GM21723 (cell line): ENCODE measurements around the gene C19orf53.
"Not testable (repeated sequence)": the region's sequence is repeated elsewhere in the genome, so short reads cannot be mapped to it uniquely, and the experiment has no call there.

Experiments used
- ATAC-seq: cut with Tn5 transposase; IDR thresholded peaks from one replicate; pipeline ENCODE4 v1.9.1; 2021; ENCODE audit warnings: mild to moderate bottlenecking, moderate library complexity; ENCODE audit not compliant: unreplicated experiment

The C19orf53 gene

DNA sequence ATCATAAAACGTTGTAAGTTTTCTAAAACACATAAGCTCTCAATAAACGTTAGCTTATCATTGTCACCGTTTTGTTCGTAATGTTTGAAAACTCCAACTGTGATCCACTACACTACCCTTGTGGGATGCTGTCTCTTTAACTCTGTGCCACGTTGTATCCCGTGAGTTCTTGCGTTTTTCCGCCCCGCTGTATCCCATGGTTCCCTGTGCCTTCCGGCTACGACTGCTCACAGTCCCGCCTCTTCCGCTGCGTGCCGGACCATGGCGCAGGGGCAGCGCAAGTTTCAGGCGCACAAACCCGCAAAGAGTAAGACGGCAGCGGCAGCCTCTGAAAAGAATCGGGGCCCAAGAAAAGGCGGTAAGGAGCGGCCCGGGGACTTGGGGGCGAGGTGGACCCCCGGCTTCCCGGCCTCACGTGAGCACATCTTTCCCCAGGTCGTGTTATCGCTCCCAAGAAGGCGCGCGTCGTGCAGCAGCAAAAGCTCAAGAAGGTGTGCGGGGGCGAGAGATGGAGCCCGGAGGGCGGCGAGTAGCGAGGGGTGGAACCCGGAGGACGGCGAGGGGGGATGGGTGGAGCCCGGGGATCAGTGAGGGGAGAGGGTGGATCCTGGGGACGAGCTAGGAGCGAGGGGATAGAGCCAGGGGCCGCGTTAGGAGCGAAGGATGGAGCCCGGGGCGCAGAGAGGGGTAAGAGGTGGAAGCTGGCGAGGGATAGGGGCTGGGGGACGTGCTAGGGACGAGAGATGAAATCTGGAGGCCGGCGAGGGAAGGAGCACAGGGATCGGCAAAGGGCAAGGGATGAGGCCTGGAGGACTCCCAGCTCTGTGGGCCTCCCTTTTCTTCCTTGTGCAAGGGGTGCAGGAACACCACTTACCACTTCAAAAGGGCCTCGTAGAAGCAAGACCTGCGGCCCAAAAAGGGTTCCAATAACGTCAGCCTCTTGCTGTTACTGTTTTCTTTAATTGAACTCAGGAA lies at the start of gene C19orf53:
C19orf53 (plus strand) TSS at position 240 of the 975 bp plus-strand sequence; CDS start at position 262, 22 bp downstream.
- peak; percentile 86 for ATAC-seq

DNA sequence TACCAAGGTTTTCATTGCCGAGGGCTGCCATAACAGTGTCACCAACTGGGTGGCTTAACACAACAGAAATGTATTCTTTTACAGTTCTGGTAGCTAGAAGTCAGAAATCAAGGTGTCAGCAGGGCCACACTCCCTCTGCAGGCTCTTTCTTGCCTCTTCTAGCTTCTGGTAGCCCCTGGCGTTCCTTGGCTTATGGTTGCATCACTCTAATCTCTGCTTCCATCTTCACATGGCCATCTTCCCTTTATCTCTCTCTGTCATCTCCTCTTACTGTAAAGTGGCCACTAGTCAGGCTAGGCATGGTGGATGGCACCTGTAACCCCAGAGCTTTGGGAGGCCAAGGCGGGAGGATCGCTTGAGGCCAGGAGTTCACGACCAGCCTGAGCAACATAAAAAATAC lies 47.9 kb upstream of the C19orf53 start:
- no peak for ATAC-seq

DNA sequence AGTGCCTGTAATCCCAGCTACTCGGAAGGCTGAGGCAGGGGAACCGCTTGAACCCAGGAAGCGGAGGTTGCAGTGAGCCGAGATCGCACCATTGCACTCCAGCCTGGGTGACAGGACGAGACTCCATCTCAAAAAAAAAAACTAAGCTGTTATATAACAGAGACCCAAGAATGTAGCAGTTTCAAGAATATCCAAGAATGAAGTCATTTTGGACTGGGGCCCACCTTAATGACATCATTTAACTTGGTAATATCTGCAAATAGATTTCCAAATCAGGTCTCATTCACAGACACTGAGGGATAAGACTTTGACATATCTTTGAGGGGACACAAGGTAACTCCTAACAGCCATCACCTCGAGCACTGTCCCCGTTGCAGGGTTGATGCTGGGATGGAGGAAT lies 46.5 kb upstream of the C19orf53 start:
- no peak for ATAC-seq

DNA sequence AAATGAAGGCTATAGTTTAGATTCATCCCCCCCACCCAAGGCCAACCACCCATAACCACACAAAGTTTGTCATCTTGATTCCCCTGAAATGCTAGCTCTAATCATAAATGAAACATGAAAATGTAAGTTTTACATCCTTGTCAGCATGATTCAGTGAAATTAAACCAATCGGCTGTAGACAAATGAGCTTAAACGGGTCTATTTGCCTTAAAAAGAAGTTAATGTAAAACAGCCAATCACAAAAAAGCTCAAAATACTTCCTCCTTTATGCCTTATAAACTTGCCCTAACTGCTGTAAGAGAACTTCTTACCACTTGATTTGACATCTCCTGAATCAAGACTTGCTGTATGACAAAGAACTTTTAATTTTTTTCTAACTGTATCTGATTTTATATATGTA lies 44.4 kb upstream of the C19orf53 start:
- ATAC-seq = no peak

DNA sequence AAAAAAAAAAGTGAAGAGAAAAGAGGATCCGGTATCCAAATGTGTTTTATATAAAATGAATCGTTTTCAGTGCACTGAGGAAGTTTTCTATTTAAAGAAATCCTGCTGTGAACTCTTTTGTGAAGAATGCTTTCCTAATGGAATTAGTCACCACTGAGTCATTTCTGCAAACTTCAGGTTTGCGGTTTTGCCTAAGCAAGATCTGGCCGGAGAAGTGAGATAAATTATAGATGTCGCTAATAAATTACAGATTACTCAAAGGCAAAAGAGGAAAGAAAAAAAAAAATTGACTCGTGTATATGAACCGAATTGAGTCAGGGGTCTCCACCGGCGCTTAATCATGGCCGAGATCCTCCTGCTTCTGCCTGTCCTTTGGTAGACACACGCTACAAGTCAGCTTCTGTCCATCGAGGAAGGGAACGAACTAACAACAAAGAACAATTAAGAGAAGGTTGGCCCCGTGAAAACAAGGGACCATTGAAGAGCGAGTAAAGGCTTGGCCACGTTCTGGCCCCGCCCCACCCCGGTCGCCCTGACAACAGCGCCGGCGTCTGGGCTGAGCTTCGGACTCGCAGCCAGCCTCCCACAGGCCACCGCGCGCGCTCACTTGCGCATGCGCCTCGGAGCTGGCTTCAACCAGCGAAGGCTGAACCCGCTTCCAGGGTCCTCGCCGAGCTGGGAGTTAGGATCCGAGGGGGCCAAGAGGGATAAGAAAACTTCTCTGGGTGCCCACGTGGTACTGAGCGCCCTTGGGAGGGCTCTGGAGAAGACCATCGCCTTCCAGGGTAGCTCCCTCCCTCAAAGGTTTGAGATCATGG lies 42.9 kb upstream of the C19orf53 start:
- ATAC-seq = peak; percentile 96

DNA sequence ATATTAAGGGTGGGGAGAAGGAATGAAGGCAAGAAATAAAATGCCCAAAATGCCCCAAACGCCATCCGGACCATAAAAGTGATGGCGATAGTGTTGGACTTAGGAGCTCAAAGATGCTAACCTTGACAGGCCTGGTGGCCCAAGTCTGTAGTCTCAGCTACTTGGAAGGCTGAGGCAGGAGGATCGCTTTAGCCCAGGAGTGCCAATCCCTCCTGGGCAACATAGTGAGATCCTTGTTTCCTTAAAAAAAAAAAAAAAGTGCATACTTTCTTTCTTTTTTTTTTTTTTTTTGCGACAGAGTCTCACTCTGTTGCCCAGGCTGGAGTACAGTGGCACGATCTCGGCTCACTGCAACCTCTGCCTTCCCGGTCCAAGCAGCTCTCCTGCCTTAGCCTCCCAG lies 41.9 kb upstream of the C19orf53 start:
- no peak for ATAC-seq

DNA sequence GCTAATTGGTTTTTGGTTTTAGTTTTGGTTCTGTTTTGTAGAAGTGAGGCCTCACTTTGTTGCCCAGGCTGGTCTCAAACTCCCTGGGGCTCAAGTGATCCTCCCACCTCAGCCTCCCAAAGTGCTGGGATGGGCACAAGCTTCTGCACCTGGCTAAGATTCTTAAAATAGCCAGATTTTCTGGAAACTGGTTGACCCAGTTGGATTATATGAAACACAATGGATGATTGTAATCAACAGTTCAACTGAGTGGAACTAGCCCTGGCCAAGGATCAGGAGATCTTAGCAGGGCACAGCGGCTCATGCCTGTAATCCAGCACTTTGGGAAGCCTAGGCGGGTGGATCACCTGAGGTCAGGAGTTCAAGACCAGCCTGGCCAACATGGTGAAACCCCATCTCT lies 39.5 kb upstream of the C19orf53 start:
- ATAC-seq = no peak

DNA sequence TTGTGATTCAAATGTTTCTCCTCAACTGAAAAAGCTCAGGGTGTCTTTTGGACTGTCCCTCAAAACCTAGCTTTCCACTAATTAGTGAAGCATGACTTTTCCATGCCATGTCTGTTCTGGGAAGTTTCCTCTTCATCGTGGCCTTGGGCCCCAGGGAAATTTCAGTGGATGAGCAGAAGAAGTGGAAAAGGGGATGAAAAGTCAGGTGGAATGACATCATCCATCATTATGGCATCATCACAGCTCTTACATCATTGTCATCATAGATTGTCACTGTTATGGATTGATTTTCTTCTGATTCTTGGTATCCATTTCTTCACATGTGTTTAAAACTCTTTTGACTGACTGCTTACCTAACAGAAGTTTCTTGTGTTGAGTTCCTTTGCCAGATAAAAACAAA lies 36.2 kb upstream of the C19orf53 start:
- no peak for ATAC-seq

DNA sequence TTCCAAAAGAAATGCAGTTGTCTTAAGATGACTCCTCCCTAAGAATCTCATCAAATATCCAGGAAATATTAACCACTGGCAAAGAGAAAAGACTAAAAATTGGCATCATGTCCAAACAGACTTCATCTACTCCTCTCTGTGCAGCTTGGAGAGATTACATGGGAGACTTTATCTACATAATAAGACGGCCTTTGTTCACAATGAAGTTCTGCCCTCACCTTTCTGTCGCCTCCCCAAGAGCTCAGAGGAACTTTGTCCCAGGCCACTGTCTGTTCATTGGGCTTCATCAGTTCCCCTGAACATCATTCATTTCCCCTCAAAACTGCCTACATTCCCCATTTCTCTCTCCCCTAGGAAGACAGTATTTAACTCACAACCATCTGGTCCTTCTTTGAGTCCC lies 32.4 kb upstream of the C19orf53 start:
- ATAC-seq = no peak

DNA sequence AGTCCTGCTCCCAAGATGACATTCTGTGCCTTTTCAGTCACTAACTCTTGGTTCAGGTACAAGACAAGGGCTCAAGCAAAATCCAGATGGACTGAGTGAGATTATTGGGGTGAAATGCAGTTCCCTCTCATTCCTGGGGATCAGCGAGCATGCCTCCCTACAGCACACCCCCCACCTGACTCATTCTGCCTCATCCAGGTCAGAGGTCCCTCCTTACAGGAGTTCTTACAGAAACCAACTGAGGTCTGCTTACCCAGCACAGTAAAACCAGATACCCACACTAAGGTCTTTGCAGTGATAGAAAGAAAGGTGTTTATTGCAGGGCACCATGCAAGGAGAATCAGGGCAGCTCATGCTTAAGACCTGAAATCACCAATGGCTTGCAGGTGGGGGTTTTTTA lies 31.5 kb upstream of the C19orf53 start:
- ATAC-seq = no peak

DNA sequence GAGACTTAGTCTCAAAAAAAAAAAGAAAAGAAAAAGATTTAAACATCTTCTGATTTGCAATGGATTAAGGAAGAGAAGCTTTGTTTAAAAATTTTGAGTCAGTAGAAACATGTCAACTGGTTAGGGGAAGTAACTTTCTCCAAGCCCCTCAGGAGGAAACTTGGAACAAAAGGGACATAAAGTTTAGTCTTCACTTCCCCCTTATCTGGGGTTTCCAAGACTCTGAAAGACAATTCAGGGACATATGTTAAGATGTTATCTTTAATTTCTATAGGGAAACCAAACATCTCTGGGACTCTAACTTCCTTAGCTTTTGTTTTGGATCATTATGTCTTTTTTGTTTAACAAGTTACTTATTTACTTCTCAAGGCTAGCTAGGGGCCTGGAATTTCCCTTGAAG lies 30.1 kb upstream of the C19orf53 start:
- ATAC-seq = no peak

DNA sequence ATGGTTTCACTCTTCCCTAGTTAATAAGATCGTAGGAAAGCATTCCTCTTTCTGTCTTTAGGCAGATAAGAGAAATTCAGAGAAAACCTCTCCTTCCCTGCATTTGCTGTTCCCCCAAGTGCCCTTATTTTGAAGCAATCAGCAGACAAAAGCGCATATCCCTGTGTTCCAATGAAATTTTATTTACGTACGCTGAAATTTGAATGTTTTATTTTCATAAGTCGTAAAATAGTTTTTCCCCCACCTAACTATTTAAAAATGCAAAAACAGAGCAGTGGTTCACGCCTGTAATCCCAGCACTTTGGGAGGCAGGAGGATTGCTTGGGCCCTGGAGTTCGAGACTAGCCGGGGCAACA lies 27.2 kb upstream of the C19orf53 start:
- ATAC-seq = no peak

DNA sequence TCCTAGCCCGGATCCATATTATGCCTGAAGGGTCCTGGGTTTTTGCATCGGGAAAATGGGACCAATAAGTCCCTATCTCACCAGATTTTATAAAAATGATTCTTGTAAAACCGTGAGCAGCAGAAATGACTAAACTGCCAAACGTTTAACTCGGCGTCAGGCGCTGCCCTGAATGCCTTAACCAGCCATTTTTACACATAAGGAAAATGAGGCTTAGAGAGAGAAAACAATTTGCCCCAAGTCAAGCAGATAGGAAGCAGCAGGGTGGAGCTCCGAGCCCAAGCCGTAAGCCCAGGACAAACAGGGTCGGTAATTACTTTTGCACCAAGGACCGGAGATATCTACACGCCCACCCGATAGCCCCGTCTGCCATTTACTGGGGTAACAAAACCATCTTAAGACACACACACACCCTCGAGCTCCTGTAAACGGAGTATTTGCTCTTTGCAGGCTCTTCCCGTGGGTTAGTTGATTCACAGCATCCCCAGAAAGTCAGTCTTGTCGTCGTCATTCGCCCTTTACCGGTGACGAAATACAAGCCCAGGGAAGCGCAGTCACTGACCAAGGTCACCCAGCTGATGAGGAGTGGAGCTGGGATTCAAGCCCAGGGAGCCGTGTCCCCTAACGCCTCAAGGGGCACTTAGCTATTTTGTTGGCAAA lies 26.0 kb upstream of the C19orf53 start:
- peak; percentile 8 for ATAC-seq

DNA sequence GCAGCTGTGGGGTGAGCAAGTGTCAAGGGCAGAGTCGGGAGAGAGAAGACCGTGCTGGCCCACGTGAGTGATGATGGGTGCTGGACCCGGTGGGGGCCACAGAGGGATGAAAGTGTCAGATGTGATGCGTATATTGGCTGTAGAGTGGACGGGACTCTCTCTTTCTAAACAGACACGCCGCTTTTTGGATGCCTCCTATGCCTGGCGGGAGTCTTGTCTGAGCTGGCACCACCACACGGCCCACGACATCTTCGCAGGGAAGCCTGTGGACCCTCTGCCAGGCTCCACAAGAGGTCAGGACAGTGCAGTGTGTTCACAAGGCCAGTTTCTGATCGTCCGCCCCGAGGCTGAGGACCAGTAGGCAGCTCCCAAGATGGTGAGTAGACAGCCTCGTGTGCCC lies 22.8 kb upstream of the C19orf53 start:
- no peak for ATAC-seq

DNA sequence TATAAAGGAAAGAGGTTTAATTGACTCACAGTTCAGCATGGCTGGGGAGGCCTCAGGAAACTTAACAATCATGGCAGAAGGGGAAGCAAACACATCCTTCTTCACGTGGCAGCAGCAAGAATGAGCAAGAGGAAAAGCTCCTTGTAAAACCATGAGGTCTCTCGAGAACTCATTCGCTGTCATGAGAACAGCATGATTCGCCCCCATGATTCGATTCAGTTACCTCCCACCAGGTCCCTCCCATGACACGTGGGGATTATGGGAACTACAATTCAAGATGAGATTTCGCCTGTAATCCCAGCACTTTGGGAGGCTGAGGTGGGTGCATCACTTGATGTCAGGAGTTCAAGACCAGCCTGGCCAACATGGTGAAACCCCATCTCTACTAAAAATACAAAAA lies 20.6 kb upstream of the C19orf53 start:
- not testable (repeated sequence) for ATAC-seq

DNA sequence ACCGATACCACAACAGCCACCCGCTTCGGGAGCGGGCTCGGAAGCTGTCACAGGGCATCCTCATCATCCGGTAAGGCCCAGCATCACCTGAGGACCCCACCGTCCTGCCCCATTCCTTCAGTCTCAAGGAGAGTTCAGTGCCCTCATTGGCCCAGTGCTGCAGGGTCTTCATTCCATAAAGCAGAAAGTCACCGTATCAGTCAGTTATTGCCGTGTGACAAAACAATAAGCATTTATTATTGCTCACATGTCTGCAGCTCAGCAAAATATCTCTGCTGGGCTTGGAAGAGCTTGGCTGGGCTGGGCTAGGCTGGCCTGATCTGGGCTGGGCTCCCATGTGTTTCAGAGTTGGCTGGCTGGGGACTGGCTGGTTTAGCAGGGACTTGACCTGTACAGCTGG lies 18.0 kb upstream of the C19orf53 start:
- no peak for ATAC-seq

DNA sequence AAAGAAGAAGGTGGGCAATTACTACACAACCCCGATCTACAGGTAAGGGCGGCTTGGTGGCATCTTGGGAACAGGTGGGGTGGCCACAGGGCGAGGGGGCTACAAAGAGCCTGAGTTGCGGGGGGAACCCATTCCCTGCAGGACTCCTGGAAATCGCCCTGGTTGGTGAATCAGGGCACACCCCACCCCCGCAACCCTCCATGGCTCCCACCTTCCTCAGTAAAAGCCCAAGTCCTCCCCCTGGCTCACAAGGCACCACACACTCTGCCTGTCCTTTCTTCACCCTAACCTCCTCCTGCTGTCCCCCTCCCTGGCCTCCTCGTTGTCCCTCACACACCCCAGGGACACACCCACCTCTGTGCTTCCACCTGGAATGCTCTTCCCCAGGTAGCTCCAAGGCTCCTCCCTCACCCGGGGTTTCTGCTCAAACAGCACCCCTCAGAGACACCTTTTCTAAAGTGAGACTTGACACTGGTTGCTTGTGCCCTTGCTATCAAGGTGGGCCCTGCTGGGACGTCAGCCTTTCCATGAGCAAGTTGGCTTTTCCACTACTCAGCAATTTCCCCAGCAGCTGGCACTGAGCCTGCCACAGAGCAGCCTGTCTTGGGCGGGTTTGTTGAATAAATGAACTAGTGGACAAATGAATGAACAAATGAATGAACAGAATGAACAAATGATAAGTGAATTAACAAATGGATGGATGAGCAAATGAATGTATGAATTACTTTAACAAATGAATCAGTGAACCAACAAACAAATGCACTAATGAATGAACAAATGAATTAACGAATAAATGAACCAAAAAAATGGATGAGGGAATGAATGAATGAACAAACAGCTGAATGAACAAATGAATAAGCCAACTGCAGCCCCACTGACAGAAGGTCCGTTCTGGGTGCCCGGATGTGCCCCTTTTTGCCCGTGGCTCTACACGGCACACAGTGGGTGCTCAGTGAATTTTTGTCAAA lies 16.2 kb upstream of the C19orf53 start:
- ATAC-seq = no peak

DNA sequence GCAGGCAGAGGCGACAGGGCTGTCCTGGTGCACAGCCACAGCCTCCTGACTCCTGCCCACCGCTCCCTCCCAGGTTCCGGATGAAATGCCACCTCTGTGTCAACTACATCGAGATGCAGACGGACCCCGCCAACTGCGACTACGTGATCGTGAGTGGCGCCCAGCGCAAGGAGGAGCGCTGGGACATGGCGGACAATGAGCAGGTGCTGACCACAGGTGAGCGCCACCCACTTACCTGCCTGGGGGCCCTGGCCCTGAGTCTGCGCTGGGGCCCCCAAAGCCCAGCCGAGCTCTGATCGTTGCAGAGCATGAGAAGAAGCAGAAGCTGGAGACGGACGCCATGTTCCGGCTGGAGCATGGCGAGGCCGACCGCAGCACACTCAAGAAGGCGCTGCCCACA lies 15.5 kb upstream of the C19orf53 start:
- ATAC-seq = no peak

DNA sequence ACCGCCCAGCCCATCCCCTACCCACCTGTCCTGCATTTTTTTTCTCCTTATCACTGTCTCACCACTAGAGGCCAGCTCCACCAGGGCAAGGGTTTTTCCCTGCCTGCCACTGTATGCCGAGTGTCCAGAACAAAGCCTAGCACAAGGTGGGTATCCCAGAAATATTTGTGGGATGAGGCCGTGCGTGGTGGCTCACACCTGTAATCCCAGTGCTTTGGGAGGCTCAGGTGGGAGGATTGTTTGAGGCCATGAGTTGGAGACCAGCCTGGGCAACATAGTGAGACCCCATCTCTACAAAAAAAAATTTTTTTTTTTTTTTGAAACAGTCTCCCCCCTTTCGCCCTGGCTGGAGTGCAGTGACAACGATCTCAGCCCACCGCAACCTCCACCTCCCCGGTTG lies 12.8 kb upstream of the C19orf53 start:
- no peak for ATAC-seq

DNA sequence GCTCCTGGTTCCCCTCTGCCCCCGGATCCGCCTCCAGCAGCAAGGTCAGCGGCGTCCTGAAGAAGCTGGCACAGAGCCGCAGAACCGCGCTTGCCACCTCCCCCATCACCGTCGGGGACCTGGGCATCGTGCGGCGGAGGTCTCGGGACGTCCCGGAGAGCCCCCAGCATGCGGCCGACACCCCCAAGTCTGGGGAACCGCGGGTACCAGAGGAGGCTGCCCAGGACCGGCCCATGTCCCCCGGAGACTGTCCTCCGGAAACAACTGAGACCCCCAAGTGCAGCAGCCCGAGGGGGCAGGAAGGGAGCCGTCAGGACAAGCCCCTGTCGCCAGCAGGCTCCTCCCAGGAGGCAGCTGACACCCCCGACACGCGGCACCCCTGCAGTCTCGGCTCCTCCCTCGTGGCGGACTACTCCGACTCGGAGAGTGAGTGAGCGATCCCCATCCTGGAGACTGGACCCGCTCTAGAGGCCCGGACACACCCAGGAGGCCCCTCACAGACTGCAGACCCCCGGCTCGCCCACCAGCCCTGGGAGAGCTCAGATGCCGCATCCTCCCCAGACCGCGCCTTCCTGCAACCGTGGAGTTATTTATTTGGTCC lies 11.5 kb upstream of the C19orf53 start:
- ATAC-seq = no peak
